Mononuclear cell (primary cell): ENCODE results near the gene DYNC2LI1. TPM values are rescaled to one million over a fixed set of nuclear protein-coding genes. Genes with fewer than 3 reads are reported as not detected.

Experiments used
- H3K27me3 ChIP-seq: 2 replicates; pipeline ENCODE4 v1.6.0; 2011; ENCODE audit warnings: low read length, control low read depth; ENCODE audit not compliant: insufficient read depth
- H3K4me1 ChIP-seq: 2 replicates; pipeline ENCODE4 v1.5.1; 2011; ENCODE audit warnings: mild to moderate bottlenecking, low read length, control low read depth; ENCODE audit not compliant: insufficient read depth
- H3K4me3 ChIP-seq: 2 replicates; pipeline ENCODE4 v1.5.1; 2011; ENCODE audit warnings: mild to moderate bottlenecking, low read length, moderate library complexity
- H3K9me3 ChIP-seq: 2 replicates; pipeline ENCODE4 v1.5.1; 2011; ENCODE audit warnings: low read depth, mild to moderate bottlenecking, control low read depth, low read length
- total RNA-seq: library from RNA; depleted of rRNA; stranded (reverse); fragments of >200 nt; gene quantifications from one replicate; pipeline ENCODE4 v1.2.3, GENCODE V29; 2012

Gene DYNC2LI1
- total RNA-seq, 1 donor: 3.5 TPM

- Histone ChIP-seq H3K9me3 (no peaks in the 10 kb centered on the region), H3K4me1 (no peaks in the 10 kb centered on the region), H3K4me3 (no peak overlapping the region), H3K27me3 (no peaks in the 10 kb centered on the region)
Observed at GRCh38 chr2:43840965-43841364, 67.1 kb downstream of the DYNC2LI1 start.

DNA sequence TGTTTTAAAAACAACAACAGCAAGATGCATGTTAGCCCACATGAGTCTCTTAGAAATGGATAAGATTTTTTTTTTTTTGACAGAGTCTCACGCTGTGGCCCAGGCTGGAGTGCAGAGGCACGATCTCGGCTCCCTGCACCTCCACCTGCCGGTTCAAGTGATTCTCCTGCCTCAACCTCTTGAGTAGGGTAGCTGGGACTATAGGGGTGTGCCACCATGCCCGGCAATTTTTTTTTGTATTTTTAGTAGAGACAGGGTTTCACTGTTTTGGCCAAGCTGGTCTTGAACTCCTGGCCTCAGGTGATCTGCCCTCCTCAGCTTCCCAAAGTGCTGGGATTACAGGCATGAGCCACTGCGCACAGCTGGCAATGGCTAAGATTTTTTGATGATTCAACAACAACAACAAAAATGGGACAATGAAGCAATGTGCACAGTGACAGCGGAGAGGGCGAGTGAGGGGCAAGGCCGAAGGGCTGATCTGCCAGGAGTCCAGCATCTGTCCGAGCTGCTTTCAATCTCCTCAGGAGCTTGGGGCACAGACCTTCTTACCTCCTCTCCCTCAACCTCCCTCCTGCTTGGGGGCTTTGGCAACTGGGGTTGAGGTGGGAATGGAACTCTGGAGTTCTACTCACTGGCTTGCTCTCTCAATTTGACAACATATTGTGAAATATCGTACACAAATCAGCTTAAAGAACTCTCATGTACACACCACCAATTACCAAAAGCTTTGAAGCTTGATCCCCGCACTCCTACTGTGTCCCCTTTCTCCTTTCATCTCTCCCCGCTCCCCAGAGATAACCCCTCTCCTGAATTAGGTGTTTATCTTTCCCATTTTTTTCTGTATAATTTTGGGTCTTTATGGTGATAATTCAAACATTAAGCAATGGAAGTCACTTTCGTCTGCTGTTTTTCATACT, 68.4 kb downstream of the DYNC2LI1 start:
- Histone ChIP-seq H3K4me1 (no peaks in the 10 kb centered on the region), H3K27me3 (no peaks in the 10 kb centered on the region), H3K9me3 (no peaks in the 10 kb centered on the region), H3K4me3 (no peak overlapping the region)

DNA sequence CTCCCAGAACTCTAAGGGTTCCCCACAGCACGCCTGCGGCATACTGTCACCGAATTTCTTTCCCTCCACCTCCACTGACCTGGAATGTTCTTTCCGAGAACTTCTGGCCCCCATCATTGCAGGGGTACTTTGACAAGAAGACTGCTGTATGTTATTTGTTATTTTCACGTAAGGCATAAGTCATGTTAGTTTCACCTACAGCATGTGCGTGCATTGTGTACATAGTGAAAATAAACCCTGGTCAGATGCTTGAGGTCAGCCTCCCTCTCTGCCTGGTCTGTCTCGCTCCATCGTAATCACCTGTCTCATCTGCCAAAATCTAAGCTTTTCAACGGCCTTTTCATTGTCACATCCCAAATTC, 69.0 kb downstream of the DYNC2LI1 start:
- Histone ChIP-seq H3K4me3 (no peak overlapping the region), H3K27me3 (no peaks in the 10 kb centered on the region), H3K4me1 (no peaks in the 10 kb centered on the region), H3K9me3 (no peaks in the 10 kb centered on the region)

- no peak overlapping the region for H3K4me3 ChIP-seq
- no peaks in the 10 kb centered on the region for H3K27me3 ChIP-seq
- H3K4me1 ChIP-seq: no peaks in the 10 kb centered on the region
- no peaks in the 10 kb centered on the region for H3K9me3 ChIP-seq
Observed at GRCh38 chr2:43845181-43845580, 71.3 kb downstream of the DYNC2LI1 start.

- H3K9me3 ChIP-seq: no peaks in the 10 kb centered on the region
- H3K4me1 ChIP-seq: no peaks in the 10 kb centered on the region
- no peaks in the 10 kb centered on the region for H3K27me3 ChIP-seq
- no peak overlapping the region for H3K4me3 ChIP-seq
Observed at GRCh38 chr2:43846140-43846793, 72.4 kb downstream of the DYNC2LI1 start.

GRCh38 chr2:43848214-43848613, 74.4 kb downstream of the DYNC2LI1 start:
- H3K27me3 ChIP-seq: no peaks in the 10 kb centered on the region

GRCh38 chr2:43851011-43851980, 77.5 kb downstream of the DYNC2LI1 start:
- H3K9me3 ChIP-seq: no peaks in the 10 kb centered on the region
- H3K4me3 ChIP-seq: no peak overlapping the region
- no peaks in the 10 kb centered on the region for H3K27me3 ChIP-seq
- no peaks in the 10 kb centered on the region for H3K4me1 ChIP-seq

More at GRCh38 chr2:43848214-43848613, 74.4 kb downstream of the DYNC2LI1 start:
- no peaks in the 10 kb centered on the region for H3K9me3 ChIP-seq
- no peak overlapping the region for H3K4me3 ChIP-seq
- no peaks in the 10 kb centered on the region for H3K4me1 ChIP-seq

- no peaks in the 10 kb centered on the region for H3K4me1 ChIP-seq
- peaks cover under 1% of the 10 kb centered on the region for H3K27me3 ChIP-seq
- no peaks in the 10 kb centered on the region for H3K9me3 ChIP-seq
- no peak overlapping the region for H3K4me3 ChIP-seq
Observed at GRCh38 chr2:43852196-43852730, 78.4 kb downstream of the DYNC2LI1 start.

- Histone ChIP-seq H3K27me3 (peaks cover 4% of the 10 kb centered on the region), H3K4me3 (no peak overlapping the region), H3K9me3 (no peaks in the 10 kb centered on the region)
Observed at GRCh38 chr2:43853141-43854081, 79.6 kb downstream of the DYNC2LI1 start.

DNA sequence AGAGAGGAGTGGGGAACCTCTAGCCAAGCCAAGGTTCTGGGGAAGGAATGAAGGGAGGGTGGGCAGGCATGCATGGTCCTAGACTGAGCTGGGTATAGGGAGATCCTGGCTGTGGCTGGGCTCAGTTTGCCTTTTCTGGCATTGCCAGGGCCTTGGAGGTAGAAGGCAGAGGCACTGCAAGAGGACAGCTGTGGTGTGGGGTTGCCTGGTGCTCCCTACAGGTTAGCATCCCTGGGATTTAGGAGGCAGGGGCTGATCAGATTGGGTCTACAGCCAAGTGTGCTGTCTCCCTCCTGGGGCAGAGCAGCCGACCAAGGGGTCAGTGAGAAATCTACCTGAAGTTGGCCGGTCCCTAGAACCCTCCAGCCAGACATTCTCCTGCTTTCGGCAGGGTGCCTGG, 80.8 kb downstream of the DYNC2LI1 start:
- H3K9me3 ChIP-seq: no peaks in the 10 kb centered on the region
- peaks cover 5% of the 10 kb centered on the region for H3K27me3 ChIP-seq
- H3K4me3 ChIP-seq: no peak overlapping the region
- H3K4me1 ChIP-seq: no peaks in the 10 kb centered on the region

More at GRCh38 chr2:43853141-43854081, 79.6 kb downstream of the DYNC2LI1 start:
- H3K4me1 ChIP-seq: no peaks in the 10 kb centered on the region

GRCh38 chr2:43855292-43855691, 81.5 kb downstream of the DYNC2LI1 start:
- no peak overlapping the region for H3K4me3 ChIP-seq
- no peaks in the 10 kb centered on the region for H3K4me1 ChIP-seq
- H3K27me3 ChIP-seq: peaks cover 5% of the 10 kb centered on the region
- no peaks in the 10 kb centered on the region for H3K9me3 ChIP-seq
